HL-60 (cell line): ENCODE results near the gene BATF3.

Experiments used
- DNase-seq, 2 experiments: peaks; one replicate each; pipeline ENCODE4 v3.0.0-alpha.2; 2010 to 2020; ENCODE audit warnings: low read depth in 1 of 2, low spot score in 1 of 2
- H3K27ac ChIP-seq: fragments of 250-450 bp; sonication (Bioruptor Pico); replicated peaks from 2 replicates; pipeline ENCODE4 v1.5.1; 2020; ENCODE audit warnings: mild to moderate bottlenecking, moderate library complexity
- H3K27me3 ChIP-seq: fragments of 250-450 bp; sonication (Bioruptor Pico); 2 replicates; pipeline ENCODE4 v1.5.1; 2021; ENCODE audit warnings: mild to moderate bottlenecking, moderate library complexity; ENCODE audit not compliant: insufficient read depth, poor library complexity, severe bottlenecking
- H3K4me3 ChIP-seq: replicated peaks from 2 replicates; pipeline ENCODE4 v1.5.1; 2011; ENCODE audit warnings: mild to moderate bottlenecking, control low read depth, low read length; ENCODE audit not compliant: insufficient read depth
- CTCF ChIP-seq: IDR thresholded peaks from one replicate; pipeline ENCODE4 v1.5.1; 2011; ENCODE audit warnings: low read length, control low read depth, inconsistent platforms; ENCODE audit not compliant: insufficient read depth
- GABPA ChIP-seq: IDR thresholded peaks from 2 replicates; pipeline ENCODE4 v1.6.1; 2012; ENCODE audit warnings: low read depth
- POLR2AphosphoS5 ChIP-seq: IDR thresholded peaks from 2 replicates; pipeline ENCODE4 v1.6.1; 2012; ENCODE audit warnings: low read depth
- REST ChIP-seq: IDR thresholded peaks from 2 replicates; pipeline ENCODE4 v1.6.1; 2012; ENCODE audit warnings: low read depth; ENCODE audit not compliant: insufficient replicate concordance
- SPI1 ChIP-seq: IDR thresholded peaks from 2 replicates; pipeline ENCODE4 v1.6.1; 2012; ENCODE audit warnings: low read depth, mild to moderate bottlenecking, borderline replicate concordance

The BATF3 gene

GRCh38 chr1:212644866-212645545, 54.6 kb downstream of the BATF3 start:
- Histone ChIP-seq H3K4me3 (no peak overlapping the region), H3K27me3 (no peaks in the 10 kb centered on the region), H3K27ac (no peak overlapping the region)
- no peak for DNase-seq
- no peak for TF ChIP-seq CTCF
- no peak for TF ChIP-seq GABPA
- TF ChIP-seq POLR2AphosphoS5, result no peak
- TF ChIP-seq REST, result no peak
- no peak for TF ChIP-seq SPI1

GRCh38 chr1:212643877-212644276, 55.8 kb downstream of the BATF3 start:
- DNase-seq, result no peak
- Histone ChIP-seq H3K27ac (no peak overlapping the region), H3K27me3 (no peaks in the 10 kb centered on the region), H3K4me3 (no peak overlapping the region)
- TF ChIP-seq REST, result no peak
- TF ChIP-seq SPI1, result no peak
- TF ChIP-seq POLR2AphosphoS5, result no peak
- no peak for TF ChIP-seq CTCF
- TF ChIP-seq GABPA, result no peak

- H3K27ac ChIP-seq, result no peak overlapping the region
- H3K4me3 ChIP-seq, result no peak overlapping the region
- H3K27me3 ChIP-seq, result no peaks in the 10 kb centered on the region
- DNase-seq, result no peak
- no peak for TF ChIP-seq POLR2AphosphoS5
- TF ChIP-seq CTCF, result no peak
- no peak for TF ChIP-seq REST
- TF ChIP-seq GABPA, result no peak
- no peak for TF ChIP-seq SPI1
Measured at GRCh38 chr1:212641956-212642355, 57.7 kb downstream of the BATF3 start.
